GM10847 (cell line): ENCODE results near the gene S1PR1.

ENCODE experiments used
- POLR2A ChIP-seq: IDR thresholded peaks from 2 replicates; pipeline ENCODE4 v1.6.1; 2011; ENCODE audit not compliant: insufficient read length; ENCODE audit errors: extremely low read depth

Gene S1PR1

DNA sequence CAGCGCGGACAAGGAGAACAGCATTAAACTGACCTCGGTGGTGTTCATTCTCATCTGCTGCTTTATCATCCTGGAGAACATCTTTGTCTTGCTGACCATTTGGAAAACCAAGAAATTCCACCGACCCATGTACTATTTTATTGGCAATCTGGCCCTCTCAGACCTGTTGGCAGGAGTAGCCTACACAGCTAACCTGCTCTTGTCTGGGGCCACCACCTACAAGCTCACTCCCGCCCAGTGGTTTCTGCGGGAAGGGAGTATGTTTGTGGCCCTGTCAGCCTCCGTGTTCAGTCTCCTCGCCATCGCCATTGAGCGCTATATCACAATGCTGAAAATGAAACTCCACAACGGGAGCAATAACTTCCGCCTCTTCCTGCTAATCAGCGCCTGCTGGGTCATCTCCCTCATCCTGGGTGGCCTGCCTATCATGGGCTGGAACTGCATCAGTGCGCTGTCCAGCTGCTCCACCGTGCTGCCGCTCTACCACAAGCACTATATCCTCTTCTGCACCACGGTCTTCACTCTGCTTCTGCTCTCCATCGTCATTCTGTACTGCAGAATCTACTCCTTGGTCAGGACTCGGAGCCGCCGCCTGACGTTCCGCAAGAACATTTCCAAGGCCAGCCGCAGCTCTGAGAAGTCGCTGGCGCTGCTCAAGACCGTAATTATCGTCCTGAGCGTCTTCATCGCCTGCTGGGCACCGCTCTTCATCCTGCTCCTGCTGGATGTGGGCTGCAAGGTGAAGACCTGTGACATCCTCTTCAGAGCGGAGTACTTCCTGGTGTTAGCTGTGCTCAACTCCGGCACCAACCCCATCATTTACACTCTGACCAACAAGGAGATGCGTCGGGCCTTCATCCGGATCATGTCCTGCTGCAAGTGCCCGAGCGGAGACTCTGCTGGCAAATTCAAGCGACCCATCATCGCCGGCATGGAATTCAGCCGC is 2.5 kb downstream of the S1PR1 start:
- TF ChIP-seq POLR2A = no peak

- no peak for TF ChIP-seq POLR2A
These were observed 3.2 kb downstream of the S1PR1 start for GRCh38 chr1:101240041-101240430.

GRCh38 chr1:101241485-101242225 is 4.8 kb downstream of the S1PR1 start:
- TF ChIP-seq POLR2A = no peak

DNA sequence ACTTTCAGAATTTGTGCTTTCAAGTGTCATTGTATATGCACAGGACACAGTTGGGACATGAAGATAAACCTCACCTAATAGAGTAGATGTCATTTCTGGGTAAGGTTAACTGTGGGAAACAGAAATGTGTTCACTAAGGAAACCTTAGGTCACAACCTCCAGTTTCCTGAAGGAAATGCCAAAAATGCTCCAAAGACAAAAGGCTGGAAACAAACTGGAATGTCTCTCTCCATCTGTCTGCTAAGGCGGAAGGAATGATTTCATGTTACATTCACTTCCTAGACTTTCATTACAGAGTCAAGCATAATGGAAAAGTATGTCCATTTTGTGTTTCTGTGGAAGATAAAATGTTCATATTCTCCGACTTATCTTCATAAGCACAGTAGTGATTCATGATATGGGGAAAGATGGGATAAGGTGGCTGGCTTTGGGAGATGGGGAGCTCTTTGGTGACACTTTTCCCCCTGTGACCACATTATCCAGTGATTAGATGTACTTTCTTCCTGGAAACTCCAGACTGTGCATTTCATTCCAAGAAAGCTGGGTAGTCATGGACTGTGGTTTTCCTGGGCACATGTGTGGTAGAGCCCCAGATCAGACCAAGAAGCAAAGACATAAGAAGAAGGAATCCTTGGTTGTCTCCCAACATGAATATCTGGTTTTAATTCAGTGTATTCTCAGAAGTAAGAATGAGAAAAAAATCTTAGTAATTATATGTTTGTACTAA is 5.7 kb downstream of the S1PR1 start:
- no peak for TF ChIP-seq POLR2A

GRCh38 chr1:101243751-101244150 is 6.9 kb downstream of the S1PR1 start:
- TF ChIP-seq POLR2A = no peak

GRCh38 chr1:101244842-101245241 is 8.0 kb downstream of the S1PR1 start:
- TF ChIP-seq POLR2A = no peak

DNA sequence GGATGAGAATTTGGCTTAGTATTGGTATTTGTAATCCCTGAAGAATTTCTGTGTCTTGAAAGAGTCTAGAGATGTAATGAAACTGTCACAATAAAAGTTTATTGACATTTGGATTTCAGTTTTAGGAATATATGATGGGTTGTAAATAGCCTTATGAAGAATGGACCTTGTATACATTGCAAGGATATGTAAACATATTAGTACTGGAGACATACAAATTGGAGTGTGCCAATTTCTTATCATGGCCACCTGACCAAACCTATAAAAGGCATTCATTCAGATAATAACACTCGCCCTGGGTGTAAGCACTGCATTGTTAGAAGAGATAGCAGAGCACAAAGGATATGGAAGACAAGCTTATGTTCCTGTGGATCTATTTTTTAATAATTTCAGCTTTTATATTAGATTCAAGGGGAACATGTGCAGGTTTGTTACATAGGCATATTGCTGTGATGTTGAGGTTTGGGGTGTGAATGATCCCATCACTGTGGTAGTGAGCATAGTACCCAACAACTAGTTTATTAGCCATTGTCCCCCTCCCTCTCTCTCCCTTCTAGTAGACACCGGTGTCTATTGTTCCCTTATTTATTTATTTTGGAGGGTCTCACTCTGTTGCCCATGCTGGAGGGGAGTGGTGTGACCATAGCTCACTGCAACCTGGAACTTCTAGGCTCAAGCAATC is 8.6 kb downstream of the S1PR1 start:
- no peak for TF ChIP-seq POLR2A

- no peak for TF ChIP-seq POLR2A
These were observed 10.8 kb downstream of the S1PR1 start for GRCh38 chr1:101247404-101248287.

DNA sequence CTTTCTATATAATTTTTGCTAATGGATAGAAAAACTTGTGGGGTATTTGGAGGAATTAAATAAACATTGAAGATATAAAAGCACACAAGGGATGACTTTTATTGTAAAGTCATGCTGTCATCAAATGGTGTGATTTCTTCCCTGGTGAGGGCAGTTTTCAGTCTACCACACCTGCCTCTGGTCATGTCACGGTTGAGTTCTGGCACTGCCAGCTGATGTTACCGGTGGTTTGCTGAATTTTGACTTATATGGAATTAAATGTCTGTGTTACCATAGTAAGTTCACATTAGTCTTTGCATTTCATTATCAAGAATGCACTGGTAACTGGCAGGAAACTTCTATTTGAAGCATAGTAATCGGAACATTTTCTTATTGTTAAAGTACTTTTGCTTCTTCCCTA is 13.4 kb downstream of the S1PR1 start:
- TF ChIP-seq POLR2A = no peak

GRCh38 chr1:101250656-101251272 is 13.9 kb downstream of the S1PR1 start:
- no peak for TF ChIP-seq POLR2A

- no peak for TF ChIP-seq POLR2A
These were observed 14.7 kb downstream of the S1PR1 start for GRCh38 chr1:101251504-101251903.

GRCh38 chr1:101253976-101254674 is 17.3 kb downstream of the S1PR1 start:
- no peak for TF ChIP-seq POLR2A

- TF ChIP-seq POLR2A = no peak
These were observed 20.9 kb downstream of the S1PR1 start for GRCh38 chr1:101257500-101258325.

DNA sequence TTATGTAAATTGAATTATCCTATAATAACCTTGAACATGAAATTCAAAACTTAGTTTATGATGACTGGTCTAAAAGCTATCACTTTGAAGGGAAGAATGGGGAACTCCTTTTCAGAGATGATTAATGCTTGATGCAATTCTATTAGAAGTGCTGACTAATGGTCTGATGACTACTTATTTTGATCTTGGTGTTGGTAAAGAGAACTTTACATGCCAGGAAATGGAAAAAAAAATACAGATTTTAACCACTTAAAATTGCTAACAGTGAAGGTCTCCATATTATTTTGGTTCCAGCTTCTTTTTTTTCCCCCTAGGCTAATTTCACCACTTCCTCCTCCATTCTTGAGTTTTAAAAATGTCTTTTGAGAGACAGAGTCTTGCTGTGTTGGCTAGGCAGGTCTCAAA is 22.9 kb downstream of the S1PR1 start:
- TF ChIP-seq POLR2A = no peak
